HepG2 (cell line): Measurements from ENCODE around the gene LMAN2. TPM values are rescaled to one million over a fixed set of nuclear protein-coding genes. Genes with fewer than 3 reads are reported as not detected.

Experiments used
- ATAC-seq: fragments of 200-7000 bp; cut with Tn5 transposase; 3 replicates; pipeline ENCODE4 v1.9.1; 2020; ENCODE audit warnings: mild to moderate bottlenecking, moderate library complexity
- BruUV-seq: library from RNA; stranded (reverse); fragments of 400-500 nt; replicated peaks from 2 replicates; lab custom pipeline; 2021; lab: Mats Ljungman, UMichigan
- CTCF ChIA-PET: fragments of 300-600 bp; formaldehyde crosslinking; extraction: SDS; loops from one replicate; lab custom pipeline; 2021; ENCODE audit warnings: low total read pairs, inconsistent platforms, low intra/inter-chr PET ratio; lab: Yijun Ruan, JAX
- POLR2A ChIA-PET: fragments of 350-600 bp; sonication (Branson Sonifier 250); formaldehyde crosslinking; loops from one replicate; lab custom pipeline; 2020; ENCODE audit warnings: antibody characterized with exemption, inconsistent platforms; lab: Yijun Ruan, JAX
- DNase-seq: peaks from one replicate; pipeline ENCODE4 v3.0.0-alpha.2; 2015; ENCODE audit warnings: low spot score
- FAIRE-seq: peaks from 3 replicates; lab custom pipeline; 2011; peaks lifted over from hg19 to GRCh38; lab: Jason Lieb, UNC
- H2AFZ ChIP-seq: one replicate; pipeline ENCODE4 v1.6.1; 2011; ENCODE audit warnings: low read length, inconsistent platforms
- H3K27ac ChIP-seq: fragments of 300-600 bp; 3 replicates; pipeline ENCODE4 v1.8.0; 2011; ENCODE audit warnings: mixed run types, mild to moderate bottlenecking, mixed read lengths, low read length, inconsistent platforms; ENCODE audit not compliant: insufficient read depth; ENCODE audit errors: extremely low read length
- H3K27me3 ChIP-seq, 2 experiments: fragments of 200-600 bp in 1 of 2; 2 replicates in 1 of 2; 3 replicates in 1 of 2; pipeline versions ENCODE4 v1.6.0 to v1.8.0; 2011; ENCODE audit warnings: low read length in 2 of 2, mild to moderate bottlenecking in 2 of 2, moderate library complexity in 2 of 2, inconsistent platforms in 1 of 2; ENCODE audit not compliant: insufficient read depth in 2 of 2, control insufficient read depth in 1 of 2
- H3K36me3 ChIP-seq, 2 experiments: fragments of 200-600 bp in 1 of 2; replicated peaks in 1 of 2; 2 replicates in 1 of 2; 3 replicates in 1 of 2; pipeline versions ENCODE4 v1.5.1 to v1.8.0; 2011; ENCODE audit warnings: low read length in 2 of 2, inconsistent platforms in 1 of 2; ENCODE audit not compliant: insufficient read depth in 2 of 2, control insufficient read depth in 1 of 2
- H3K4me1 ChIP-seq: 2 replicates; pipeline ENCODE4 v1.5.1; 2012; ENCODE audit warnings: low read length, inconsistent platforms; ENCODE audit not compliant: insufficient read depth
- H3K4me2 ChIP-seq: 2 replicates; pipeline ENCODE4 v1.6.0; 2011; ENCODE audit warnings: low read depth, low read length, inconsistent platforms
- H3K4me3 ChIP-seq, 3 experiments: fragments of 200-600 bp in 1 of 3; sonication (generic), shearing (Covaris generic) in 1 of 3; replicated peaks in 1 of 3; 2 replicates each; pipeline ENCODE4 v1.5.1; 2011 to 2016; ENCODE audit warnings: low read length in 3 of 3, inconsistent platforms in 2 of 3, low read depth in 2 of 3, mild to moderate bottlenecking in 2 of 3, control low read depth in 1 of 3, mixed read lengths in 1 of 3; ENCODE audit not compliant: insufficient read depth in 1 of 3
- H3K79me2 ChIP-seq: one replicate; pipeline ENCODE4 v1.6.1; 2011; ENCODE audit warnings: low read length, inconsistent platforms; ENCODE audit not compliant: insufficient read depth
- H3K9ac ChIP-seq: 2 replicates; pipeline ENCODE4 v1.6.0; 2011; ENCODE audit warnings: mild to moderate bottlenecking, low read depth, low read length, inconsistent platforms; ENCODE audit not compliant: insufficient read depth
- H3K9me3 ChIP-seq: 2 replicates; pipeline ENCODE4 v1.5.1; 2012; ENCODE audit warnings: mild to moderate bottlenecking, low read length
- H4K20me1 ChIP-seq: 2 replicates; pipeline ENCODE4 v1.6.0; 2011; ENCODE audit warnings: inconsistent platforms, mild to moderate bottlenecking, low read length, moderate library complexity; ENCODE audit not compliant: insufficient read depth
- AGO2 ChIP-seq: fragments of 200-400 bp; formaldehyde crosslinking; optimal IDR thresholded peaks from 2 replicates; pipeline ENCODE3; 2017; ENCODE audit warnings: mild to moderate bottlenecking, low read depth, low read length, moderate library complexity
- ATAD3A ChIP-seq: sonication (generic); formaldehyde crosslinking; IDR thresholded peaks from 2 replicates; pipeline ENCODE4 v1.4.0; 2020; ENCODE audit warnings: missing genetic modification reagents
- CBFB ChIP-seq: sonication (generic); formaldehyde crosslinking; IDR thresholded peaks from 2 replicates; pipeline ENCODE4 v1.4.0; 2020; ENCODE audit warnings: missing genetic modification reagents
- ESRRA ChIP-seq: sonication (generic); formaldehyde crosslinking; IDR thresholded peaks from 2 replicates; pipeline ENCODE4 v1.5.1; 2020; ENCODE audit warnings: mild to moderate bottlenecking, low read depth, missing genetic modification reagents
- HNRNPLL ChIP-seq: fragments of 200-400 bp; formaldehyde crosslinking; IDR thresholded peaks from 2 replicates; pipeline ENCODE4 v1.6.1; 2017; ENCODE audit warnings: mild to moderate bottlenecking, low read depth, low read length; ENCODE audit not compliant: poor library complexity, severe bottlenecking
- POGZ ChIP-seq: sonication (generic); formaldehyde crosslinking; IDR thresholded peaks from 2 replicates; pipeline ENCODE4 v1.4.0; 2020; ENCODE audit warnings: mild to moderate bottlenecking, missing genetic modification reagents
- POLR2G ChIP-seq: fragments of 200-400 bp; formaldehyde crosslinking; IDR thresholded peaks from 2 replicates; pipeline ENCODE4 v1.6.1; 2018; ENCODE audit warnings: mild to moderate bottlenecking, low read depth, low read length, moderate library complexity
- RBFOX2 ChIP-seq: fragments of 200-400 bp; formaldehyde crosslinking; IDR thresholded peaks from 2 replicates; pipeline ENCODE4 v1.6.1; 2017; ENCODE audit warnings: low read depth, mild to moderate bottlenecking, low read length
- RBM22 ChIP-seq: fragments of 200-400 bp; formaldehyde crosslinking; optimal IDR thresholded peaks from 2 replicates; pipeline ENCODE3; 2017; ENCODE audit warnings: mild to moderate bottlenecking, low read length, moderate library complexity
- ZNF234 ChIP-seq: sonication (generic); formaldehyde crosslinking; conservative IDR thresholded peaks from 2 replicates; pipeline ENCODE4 v1.5.1; 2020; ENCODE audit warnings: mild to moderate bottlenecking, missing genetic modification reagents
- WGBS: methylation state at CpG from one replicate; pipeline ENCODE4 v1.1.6; 2017; ENCODE audit warnings: low lambda C conversion rate; 5-methylcytosine and 5-hydroxymethylcytosine counted together
- in situ Hi-C: cut with HindIII; loops from 2 replicates; pipeline ENCODE4 v1.10.0; 2017; ENCODE audit warnings: low pct_unique_long_range_greater_than_20kb; ENCODE audit not compliant: extremely low pct_ligation_motif_present
- intact Hi-C: fragments of 100-400 bp; cut with micrococcal nuclease; formaldehyde crosslinking; loops from one replicate; pipeline ENCODE4 v1.10.0; 2022; ENCODE audit not compliant: unreplicated experiment
- polyA plus RNA-seq, 8 experiments: library from polyadenylated mRNA; depleted of rRNA in 3 of 8; stranded (reverse) in 7 of 8; unstranded in 1 of 8; fragments of >200 nt; fragmentation: Illumina TruSeq in 4 of 8; extraction: Trizol in 4 of 8; gene quantifications; 2 replicates each; pipeline versions ENCODE4 v1.2.1 to v1.2.3, GENCODE V29; 2011 to 2016; ENCODE audit warnings: low read depth in 4 of 8, missing spikeins in 1 of 8, mixed read lengths in 1 of 8; ENCODE audit not compliant: insufficient read depth in 1 of 8
- total RNA-seq, 5 experiments: library from RNA; depleted of rRNA; stranded (reverse); fragments of >200 nt; fragmentation: Illumina TruSeq; extraction: Trizol; gene quantifications; 2 replicates each; pipeline ENCODE4 v1.2.3, GENCODE V29; 2016; ENCODE audit warnings: low read depth in 1 of 5
- TF ChIP-seq, protein P1 (sequence below): sonication (generic); formaldehyde crosslinking; IDR thresholded peaks from 2 replicates; pipeline ENCODE4 v1.4.0; 2020; ENCODE audit warnings: missing genetic modification reagents
- TF ChIP-seq, protein P2 (sequence below): sonication (generic); formaldehyde crosslinking; IDR thresholded peaks from 2 replicates; pipeline ENCODE4 v1.8.0; 2022; ENCODE audit warnings: mild to moderate bottlenecking, missing genetic modification reagents, borderline replicate concordance

The LMAN2 gene
- total and polyA plus RNA-seq, 2 of the 13 experiments (the other 11 are each of a cell fraction or from before 2014, with no cell fraction given) = 191 to 197 TPM

DNA sequence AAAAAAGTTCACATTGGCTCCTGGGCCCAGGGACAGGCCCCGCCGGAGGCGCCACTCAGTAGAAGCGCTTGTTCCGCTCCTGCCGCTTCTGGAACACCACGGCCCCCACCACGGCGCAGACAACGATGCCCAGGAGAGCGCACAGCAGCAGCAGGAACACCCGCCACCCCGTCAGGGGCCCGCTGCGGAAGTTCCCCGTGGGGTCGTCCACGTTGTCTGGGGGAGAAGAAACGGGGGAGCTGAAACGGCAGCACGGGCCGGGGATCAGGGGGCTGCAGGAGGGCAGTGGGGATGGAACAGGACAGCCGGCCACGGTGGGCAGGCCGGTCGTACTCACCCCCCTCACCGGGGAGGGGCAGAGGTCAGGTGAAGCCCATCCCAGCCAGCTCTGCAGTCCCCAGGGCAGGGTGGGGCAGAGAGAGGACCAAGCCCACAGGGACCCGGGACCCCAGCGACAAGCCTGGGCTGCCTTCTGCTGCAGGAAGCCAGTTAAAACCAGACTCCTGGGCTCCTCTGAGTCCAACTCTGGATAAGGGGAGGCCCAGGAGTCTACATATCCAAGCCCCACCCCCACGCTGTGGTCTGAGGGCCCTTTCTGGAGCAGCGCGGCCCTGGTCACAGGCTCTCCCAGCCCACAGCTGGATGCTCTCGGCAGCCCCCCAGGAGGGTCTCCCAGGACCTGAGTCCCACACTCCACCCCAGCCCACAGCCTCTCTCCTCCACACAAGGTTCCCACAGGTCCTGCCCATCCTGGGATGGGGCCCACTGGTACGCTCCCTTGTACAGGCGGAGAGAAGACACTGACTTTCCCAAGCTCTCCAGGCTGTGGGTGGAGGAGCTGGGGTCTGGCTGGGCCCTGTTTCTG lies 19.2 kb downstream of the LMAN2 start:
- H3K27ac ChIP-seq = no peak overlapping the region
- ChIA-PET CTCF (no interaction called here), POLR2A (no interaction called here)
- H3K9ac ChIP-seq = no peak overlapping the region
- ATAC-seq (no peak), DNase-seq (no peak), FAIRE-seq (no peak)
- H3K36me3 ChIP-seq = peaks cover 36 to 77% of the 10 kb centered on the region in 2 experiments
- WGBS = 98% methylated on average over 28 of the region's 35 CpGs
- no peaks in the 10 kb centered on the region for H3K79me2 ChIP-seq
- no peak overlapping the region for H3K4me3 ChIP-seq
- no peak overlapping the region for H2AFZ ChIP-seq
- intact Hi-C loops = no loop called here
- H3K4me2 ChIP-seq = no peak overlapping the region
- no peaks in the 10 kb centered on the region for H3K9me3 ChIP-seq
- 0 out of 2 replicates have a peak, but pooled peaks cover 3% of the 10 kb centered on the region for H4K20me1 ChIP-seq
- peaks cover 16% of the 10 kb centered on the region for H3K4me1 ChIP-seq
- no TSS peak for BruUV-seq
- no peaks in the 10 kb centered on the region for H3K27me3 ChIP-seq
- TF ChIP-seq RBFOX2 (0 out of 2 replicates have a peak, but pooled peaks have one; percentile 23), HNRNPLL (peak; percentile 6), POGZ (CRISPR knock-in tag) (no peak)
- in situ Hi-C loops = no loop called here

DNA sequence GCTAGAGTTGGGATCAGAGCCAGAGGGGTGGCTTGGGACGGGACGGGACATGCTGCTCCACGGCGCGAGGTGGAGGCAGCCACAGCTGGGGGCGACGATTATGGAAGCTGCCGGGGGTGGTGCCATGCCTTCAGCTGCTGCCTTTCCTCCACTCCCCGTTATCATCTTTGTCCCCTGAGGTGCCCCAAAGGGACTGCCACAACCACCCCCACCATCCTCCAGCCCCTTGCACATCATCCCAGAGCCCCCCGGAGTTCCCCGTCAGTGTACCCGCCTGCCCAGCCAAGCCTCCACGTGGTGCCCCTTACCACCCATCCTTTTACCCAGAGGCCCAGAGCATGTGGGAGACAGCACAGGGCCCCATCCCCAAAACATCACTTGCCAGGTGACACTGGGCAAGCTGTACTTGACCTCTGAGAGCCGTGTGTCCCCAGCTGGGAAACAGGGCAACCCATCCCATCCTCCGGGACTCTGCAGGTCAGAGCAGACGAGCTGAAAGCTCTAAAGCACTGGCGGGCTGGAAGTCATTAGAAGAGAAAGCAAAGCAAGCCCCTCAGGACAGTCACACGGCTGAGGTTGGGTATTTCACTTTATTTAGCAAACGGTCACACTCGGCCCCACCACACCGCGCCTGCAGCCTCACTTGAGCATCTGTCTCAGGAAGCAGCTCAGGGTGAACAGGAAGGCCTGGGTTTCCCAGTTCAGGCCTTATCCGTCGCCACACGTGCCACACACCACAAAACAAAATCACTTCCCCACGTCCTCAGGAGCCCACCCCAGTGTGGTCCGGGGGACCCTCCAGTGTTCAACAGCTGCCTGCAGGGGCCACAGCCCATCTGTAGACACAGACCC lies 20.3 kb downstream of the LMAN2 start:
- H3K9me3 ChIP-seq = no peaks in the 10 kb centered on the region
- FAIRE-seq (no peak), DNase-seq (no peak), ATAC-seq (no peak)
- peaks cover 32 to 67% of the 10 kb centered on the region in 2 experiments for H3K36me3 ChIP-seq
- intact Hi-C loops = no loop called here
- H3K27me3 ChIP-seq = no peaks in the 10 kb centered on the region
- H2AFZ ChIP-seq = no peak overlapping the region
- CTCF ChIA-PET = no interaction called here
- H3K4me2 ChIP-seq = no peak overlapping the region
- no peaks in the 10 kb centered on the region for H4K20me1 ChIP-seq
- in situ Hi-C loops = no loop called here
- peaks cover 26% of the 10 kb centered on the region for H3K4me1 ChIP-seq
- H3K79me2 ChIP-seq = peaks cover 2% of the 10 kb centered on the region
- BruUV-seq = no TSS peak
- POLR2A ChIA-PET = interaction anchor here (0.7 kb wide), 1 partner anchor 23 kb away, joined by 3 read pairs; no protein-coding TSS in a partner anchor
- no peak overlapping the region for H3K9ac ChIP-seq
- H3K4me3 ChIP-seq = no peak overlapping the region
- 96% methylated on average over 22 of the region's 27 CpGs for WGBS
- H3K27ac ChIP-seq = no peak overlapping the region
- TF ChIP-seq, protein P1, sequence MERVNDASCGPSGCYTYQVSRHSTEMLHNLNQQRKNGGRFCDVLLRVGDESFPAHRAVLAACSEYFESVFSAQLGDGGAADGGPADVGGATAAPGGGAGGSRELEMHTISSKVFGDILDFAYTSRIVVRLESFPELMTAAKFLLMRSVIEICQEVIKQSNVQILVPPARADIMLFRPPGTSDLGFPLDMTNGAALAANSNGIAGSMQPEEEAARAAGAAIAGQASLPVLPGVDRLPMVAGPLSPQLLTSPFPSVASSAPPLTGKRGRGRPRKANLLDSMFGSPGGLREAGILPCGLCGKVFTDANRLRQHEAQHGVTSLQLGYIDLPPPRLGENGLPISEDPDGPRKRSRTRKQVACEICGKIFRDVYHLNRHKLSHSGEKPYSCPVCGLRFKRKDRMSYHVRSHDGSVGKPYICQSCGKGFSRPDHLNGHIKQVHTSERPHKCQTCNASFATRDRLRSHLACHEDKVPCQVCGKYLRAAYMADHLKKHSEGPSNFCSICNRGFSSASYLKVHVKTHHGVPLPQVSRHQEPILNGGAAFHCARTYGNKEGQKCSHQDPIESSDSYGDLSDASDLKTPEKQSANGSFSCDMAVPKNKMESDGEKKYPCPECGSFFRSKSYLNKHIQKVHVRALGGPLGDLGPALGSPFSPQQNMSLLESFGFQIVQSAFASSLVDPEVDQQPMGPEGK (CRISPR knock-in tag) = no peak
- TF ChIP-seq AGO2 (peak; percentile 81), ATAD3A (CRISPR knock-in tag) (no peak), POLR2G (no peak), ZNF234 (CRISPR knock-in tag) (no peak), ESRRA (CRISPR knock-in tag) (no peak), RBM22 (peak; percentile 31), CBFB (no peak)
- TF ChIP-seq, protein P2, sequence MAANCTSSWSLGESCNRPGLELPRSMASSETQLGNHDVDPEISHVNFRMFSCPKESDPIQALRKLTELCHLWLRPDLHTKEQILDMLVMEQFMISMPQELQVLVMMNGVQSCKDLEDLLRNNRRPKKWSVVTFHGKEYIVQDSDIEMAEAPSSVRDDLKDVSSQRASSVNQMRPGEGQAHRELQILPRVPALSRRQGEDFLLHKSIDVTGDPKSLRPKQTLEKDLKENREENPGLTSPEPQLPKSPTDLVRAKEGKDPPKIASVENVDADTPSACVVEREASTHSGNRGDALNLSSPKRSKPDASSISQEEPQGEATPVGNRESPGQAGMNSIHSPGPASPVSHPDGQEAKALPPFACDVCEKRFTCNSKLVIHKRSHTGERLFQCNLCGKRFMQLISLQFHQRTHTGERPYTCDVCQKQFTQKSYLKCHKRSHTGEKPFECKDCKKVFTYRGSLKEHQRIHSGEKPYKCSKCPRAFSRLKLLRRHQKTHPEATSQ (CRISPR knock-in tag) = no peak
